HepG2 (cell line): ENCODE measurements around the gene PDCD1LG2. TPM values are rescaled to one million over a fixed set of nuclear protein-coding genes. Genes with fewer than 3 reads are reported as not detected.

Source experiments
- ATAC-seq: fragments of 200-7000 bp; cut with Tn5 transposase; 3 replicates; pipeline ENCODE4 v1.9.1; 2020; ENCODE audit warnings: mild to moderate bottlenecking, moderate library complexity
- BruUV-seq: library from RNA; stranded (reverse); fragments of 400-500 nt; replicated peaks from 2 replicates; lab custom pipeline; 2021; lab: Mats Ljungman, UMichigan
- CTCF ChIA-PET: fragments of 300-600 bp; formaldehyde crosslinking; extraction: SDS; loops from one replicate; lab custom pipeline; 2021; ENCODE audit warnings: low total read pairs, inconsistent platforms, low intra/inter-chr PET ratio; lab: Yijun Ruan, JAX
- POLR2A ChIA-PET: fragments of 350-600 bp; sonication (Branson Sonifier 250); formaldehyde crosslinking; loops from one replicate; lab custom pipeline; 2020; ENCODE audit warnings: antibody characterized with exemption, inconsistent platforms; lab: Yijun Ruan, JAX
- DNase-seq: peaks from one replicate; pipeline ENCODE4 v3.0.0-alpha.2; 2015; ENCODE audit warnings: low spot score
- FAIRE-seq: peaks from 3 replicates; lab custom pipeline; 2011; peaks lifted over from hg19 to GRCh38; lab: Jason Lieb, UNC
- H2AFZ ChIP-seq: one replicate; pipeline ENCODE4 v1.6.1; 2011; ENCODE audit warnings: low read length, inconsistent platforms
- H3K27ac ChIP-seq: fragments of 300-600 bp; 3 replicates; pipeline ENCODE4 v1.8.0; 2011; ENCODE audit warnings: mixed run types, mild to moderate bottlenecking, mixed read lengths, low read length, inconsistent platforms; ENCODE audit not compliant: insufficient read depth; ENCODE audit errors: extremely low read length
- H3K27me3 ChIP-seq, 2 experiments: fragments of 200-600 bp in 1 of 2; 2 replicates in 1 of 2; 3 replicates in 1 of 2; pipeline versions ENCODE4 v1.6.0 to v1.8.0; 2011; ENCODE audit warnings: low read length in 2 of 2, mild to moderate bottlenecking in 2 of 2, moderate library complexity in 2 of 2, inconsistent platforms in 1 of 2; ENCODE audit not compliant: insufficient read depth in 2 of 2, control insufficient read depth in 1 of 2
- H3K36me3 ChIP-seq, 2 experiments: fragments of 200-600 bp in 1 of 2; replicated peaks in 1 of 2; 2 replicates in 1 of 2; 3 replicates in 1 of 2; pipeline versions ENCODE4 v1.5.1 to v1.8.0; 2011; ENCODE audit warnings: low read length in 2 of 2, inconsistent platforms in 1 of 2; ENCODE audit not compliant: insufficient read depth in 2 of 2, control insufficient read depth in 1 of 2
- H3K4me1 ChIP-seq: 2 replicates; pipeline ENCODE4 v1.5.1; 2012; ENCODE audit warnings: low read length, inconsistent platforms; ENCODE audit not compliant: insufficient read depth
- H3K4me2 ChIP-seq: 2 replicates; pipeline ENCODE4 v1.6.0; 2011; ENCODE audit warnings: low read depth, low read length, inconsistent platforms
- H3K4me3 ChIP-seq, 3 experiments: fragments of 200-600 bp in 1 of 3; sonication (generic), shearing (Covaris generic) in 1 of 3; replicated peaks in 1 of 3; 2 replicates each; pipeline ENCODE4 v1.5.1; 2011 to 2016; ENCODE audit warnings: low read length in 3 of 3, inconsistent platforms in 2 of 3, low read depth in 2 of 3, mild to moderate bottlenecking in 2 of 3, control low read depth in 1 of 3, mixed read lengths in 1 of 3; ENCODE audit not compliant: insufficient read depth in 1 of 3
- H3K79me2 ChIP-seq: one replicate; pipeline ENCODE4 v1.6.1; 2011; ENCODE audit warnings: low read length, inconsistent platforms; ENCODE audit not compliant: insufficient read depth
- H3K9ac ChIP-seq: 2 replicates; pipeline ENCODE4 v1.6.0; 2011; ENCODE audit warnings: mild to moderate bottlenecking, low read depth, low read length, inconsistent platforms; ENCODE audit not compliant: insufficient read depth
- H3K9me3 ChIP-seq: 2 replicates; pipeline ENCODE4 v1.5.1; 2012; ENCODE audit warnings: mild to moderate bottlenecking, low read length
- H4K20me1 ChIP-seq: 2 replicates; pipeline ENCODE4 v1.6.0; 2011; ENCODE audit warnings: inconsistent platforms, mild to moderate bottlenecking, low read length, moderate library complexity; ENCODE audit not compliant: insufficient read depth
- CEBPB ChIP-seq: IDR thresholded peaks from 2 replicates; pipeline ENCODE4 v1.6.1; 2011; ENCODE audit warnings: low read depth, low read length, improper control_type of control experiment, borderline replicate concordance
- CREM ChIP-seq, 2 experiments: sonication (generic) in 1 of 2; formaldehyde crosslinking in 1 of 2; IDR thresholded peaks; 2 replicates each; pipeline versions ENCODE4 v1.4.0 to v1.6.1; 2016 to 2020; ENCODE audit warnings: antibody characterized with exemption in 1 of 2, mild to moderate bottlenecking in 1 of 2, missing genetic modification reagents in 1 of 2
- ELF3 ChIP-seq: IDR thresholded peaks from 2 replicates; pipeline ENCODE4 v1.6.1; 2016; ENCODE audit warnings: missing genetic modification reagents, missing compliant biosample characterization
- FOXK2 ChIP-seq: fragments of 450-650 bp; IDR thresholded peaks from 2 replicates; pipeline ENCODE4 v1.6.1; 2016
- GATAD1 ChIP-seq: IDR thresholded peaks from 2 replicates; pipeline ENCODE4 v1.6.1; 2016; ENCODE audit warnings: missing genetic modification reagents, missing compliant biosample characterization
- HES4 ChIP-seq: sonication (generic); formaldehyde crosslinking; IDR thresholded peaks from 2 replicates; pipeline ENCODE4 v1.9.0; 2021; ENCODE audit warnings: mild to moderate bottlenecking, missing genetic modification reagents, borderline replicate concordance
- HOXA9 ChIP-seq: sonication (generic); formaldehyde crosslinking; IDR thresholded peaks from 2 replicates; pipeline ENCODE4 v1.8.1; 2022; ENCODE audit warnings: missing genetic modification reagents, mild to moderate bottlenecking, moderate library complexity, borderline replicate concordance
- ISX ChIP-seq: sonication (generic); formaldehyde crosslinking; conservative IDR thresholded peaks from 2 replicates; pipeline ENCODE4 v1.5.0; 2020; ENCODE audit warnings: missing genetic modification reagents
- ZKSCAN5 ChIP-seq: sonication (generic); formaldehyde crosslinking; IDR thresholded peaks from 2 replicates; pipeline ENCODE4 v1.5.1; 2020; ENCODE audit warnings: mild to moderate bottlenecking, missing genetic modification reagents
- ZNF124 ChIP-seq: sonication (generic); formaldehyde crosslinking; IDR thresholded peaks from 2 replicates; pipeline ENCODE4 v1.4.0; 2020; ENCODE audit warnings: missing genetic modification reagents
- ZNF337 ChIP-seq: sonication (generic); formaldehyde crosslinking; IDR thresholded peaks from 2 replicates; pipeline ENCODE4 v1.5.1; 2020; ENCODE audit warnings: missing genetic modification reagents, low read depth, mild to moderate bottlenecking, borderline replicate concordance
- ZNF562 ChIP-seq: sonication (generic); formaldehyde crosslinking; IDR thresholded peaks from 2 replicates; pipeline ENCODE4 v1.8.0; 2022; ENCODE audit warnings: missing genetic modification reagents, borderline replicate concordance
- WGBS: methylation state at CpG from one replicate; pipeline ENCODE4 v1.1.6; 2017; ENCODE audit warnings: low lambda C conversion rate; 5-methylcytosine and 5-hydroxymethylcytosine counted together
- in situ Hi-C: cut with HindIII; loops from 2 replicates; pipeline ENCODE4 v1.10.0; 2017; ENCODE audit warnings: low pct_unique_long_range_greater_than_20kb; ENCODE audit not compliant: extremely low pct_ligation_motif_present
- intact Hi-C: fragments of 100-400 bp; cut with micrococcal nuclease; formaldehyde crosslinking; loops from one replicate; pipeline ENCODE4 v1.10.0; 2022; ENCODE audit not compliant: unreplicated experiment
- polyA plus RNA-seq, 8 experiments: library from polyadenylated mRNA; depleted of rRNA in 3 of 8; stranded (reverse) in 7 of 8; unstranded in 1 of 8; fragments of >200 nt; fragmentation: Illumina TruSeq in 4 of 8; extraction: Trizol in 4 of 8; gene quantifications; 2 replicates each; pipeline versions ENCODE4 v1.2.1 to v1.2.3, GENCODE V29; 2011 to 2016; ENCODE audit warnings: low read depth in 4 of 8, missing spikeins in 1 of 8, mixed read lengths in 1 of 8; ENCODE audit not compliant: insufficient read depth in 1 of 8
- total RNA-seq, 5 experiments: library from RNA; depleted of rRNA; stranded (reverse); fragments of >200 nt; fragmentation: Illumina TruSeq; extraction: Trizol; gene quantifications; 2 replicates each; pipeline ENCODE4 v1.2.3, GENCODE V29; 2016; ENCODE audit warnings: low read depth in 1 of 5
- TF ChIP-seq, protein P1 (sequence below): sonication (generic); formaldehyde crosslinking; IDR thresholded peaks from 2 replicates; pipeline ENCODE4 v1.5.0; 2020; ENCODE audit warnings: missing genetic modification reagents
- TF ChIP-seq, protein P2 (sequence below): IDR thresholded peaks from 2 replicates; pipeline ENCODE4 v1.6.1; 2018; ENCODE audit warnings: missing genetic modification reagents
- TF ChIP-seq, protein P3 (sequence below): sonication (generic); formaldehyde crosslinking; conservative IDR thresholded peaks from 2 replicates; pipeline ENCODE4 v1.4.0; 2020; ENCODE audit warnings: missing genetic modification reagents
- TF ChIP-seq, protein P4 (sequence below): sonication (generic); formaldehyde crosslinking; IDR thresholded peaks from 2 replicates; pipeline ENCODE4 v1.8.0; 2022; ENCODE audit warnings: missing genetic modification reagents, mild to moderate bottlenecking, inconsistent platforms, borderline replicate concordance

The PDCD1LG2 gene
- total and polyA plus RNA-seq, 2 of the 13 experiments (the other 11 are each of a cell fraction or from before 2014, with no cell fraction given) = not detected

DNA sequence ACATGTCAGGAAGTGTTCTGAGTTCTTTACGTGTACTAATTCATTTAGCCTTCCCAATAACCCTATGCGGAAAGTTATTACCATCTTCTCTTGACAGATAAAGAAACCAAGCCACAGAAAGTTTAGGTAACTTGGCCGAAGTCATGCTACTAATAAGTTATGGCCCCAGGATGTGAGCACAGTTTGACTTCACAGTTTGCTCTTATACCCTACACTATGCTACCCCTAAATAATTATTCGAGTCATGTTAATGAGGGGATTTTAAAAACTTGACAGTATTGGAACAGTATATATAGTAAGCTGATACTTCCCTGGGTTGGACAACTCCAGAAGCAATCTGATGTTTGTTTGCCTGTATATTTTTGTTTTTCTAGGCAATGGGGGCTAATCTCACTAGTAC lies 29.4 kb upstream of the PDCD1LG2 start (continued):
- TF ChIP-seq GATAD1 (CRISPR knock-in tag) (no peak), HES4 (CRISPR knock-in tag) (no peak), CEBPB (no peak), ZNF562 (CRISPR knock-in tag) (no peak)
- TF ChIP-seq, protein P1, sequence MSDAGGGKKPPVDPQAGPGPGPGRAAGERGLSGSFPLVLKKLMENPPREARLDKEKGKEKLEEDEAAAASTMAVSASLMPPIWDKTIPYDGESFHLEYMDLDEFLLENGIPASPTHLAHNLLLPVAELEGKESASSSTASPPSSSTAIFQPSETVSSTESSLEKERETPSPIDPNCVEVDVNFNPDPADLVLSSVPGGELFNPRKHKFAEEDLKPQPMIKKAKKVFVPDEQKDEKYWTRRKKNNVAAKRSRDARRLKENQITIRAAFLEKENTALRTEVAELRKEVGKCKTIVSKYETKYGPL (CRISPR knock-in tag) = no peak
- TF ChIP-seq, protein P2, sequence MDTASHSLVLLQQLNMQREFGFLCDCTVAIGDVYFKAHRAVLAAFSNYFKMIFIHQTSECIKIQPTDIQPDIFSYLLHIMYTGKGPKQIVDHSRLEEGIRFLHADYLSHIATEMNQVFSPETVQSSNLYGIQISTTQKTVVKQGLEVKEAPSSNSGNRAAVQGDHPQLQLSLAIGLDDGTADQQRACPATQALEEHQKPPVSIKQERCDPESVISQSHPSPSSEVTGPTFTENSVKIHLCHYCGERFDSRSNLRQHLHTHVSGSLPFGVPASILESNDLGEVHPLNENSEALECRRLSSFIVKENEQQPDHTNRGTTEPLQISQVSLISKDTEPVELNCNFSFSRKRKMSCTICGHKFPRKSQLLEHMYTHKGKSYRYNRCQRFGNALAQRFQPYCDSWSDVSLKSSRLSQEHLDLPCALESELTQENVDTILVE (CRISPR knock-in tag) = no peak

DNA sequence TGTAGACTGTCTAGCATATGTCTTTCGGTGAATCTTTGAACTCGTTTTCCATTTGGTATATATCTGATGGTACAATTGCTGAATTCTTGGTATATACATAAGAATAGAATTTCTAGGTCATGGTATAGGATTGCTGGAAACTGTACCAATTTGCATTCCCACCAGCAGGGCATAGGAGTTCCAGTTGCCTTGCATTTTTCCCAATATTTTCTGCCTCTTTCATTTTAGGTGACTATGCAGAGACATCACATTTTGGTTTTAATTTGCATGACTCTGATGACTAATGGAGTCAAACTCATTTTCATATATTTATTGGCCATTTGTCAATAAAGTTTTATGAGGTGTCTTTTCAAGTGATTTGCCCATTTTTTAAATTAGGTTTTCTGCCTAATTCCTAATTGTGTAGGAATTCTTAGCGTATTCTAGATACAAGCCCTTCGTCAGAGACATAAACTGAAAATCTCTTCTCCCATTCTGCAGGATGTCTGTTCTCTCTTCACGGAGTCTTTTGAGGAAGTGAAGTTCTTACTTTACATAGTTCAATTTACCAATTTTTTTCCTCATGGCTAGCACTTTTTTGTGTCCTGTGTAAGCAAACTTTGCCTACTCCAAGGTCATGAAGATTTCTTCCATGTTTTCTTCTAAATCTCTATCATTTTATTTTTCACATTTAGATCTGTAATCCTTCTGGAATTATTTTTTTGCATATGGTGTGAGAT lies 28.9 kb upstream of the PDCD1LG2 start:
- Histone ChIP-seq H2AFZ (no peak overlapping the region), H3K4me1 (peaks cover 6% of the 10 kb centered on the region; the same call in 1 of the 2 replicates), H3K4me3 (no peak overlapping the region), H4K20me1 (no peaks in the 10 kb centered on the region), H3K36me3 (no peaks in the 10 kb centered on the region), H3K4me2 (no peak overlapping the region), H3K79me2 (no peaks in the 10 kb centered on the region), H3K9ac (no peak overlapping the region), H3K27me3 (peaks cover 0 to 3% of the 10 kb centered on the region in 2 experiments; a peak in 1 of 5 replicates), H3K27ac (no peak overlapping the region), H3K9me3 (no peaks in the 10 kb centered on the region)
- FAIRE-seq = no peak
- no peak for DNase-seq
- ChIA-PET POLR2A (no interaction called here), CTCF (no interaction called here)
- in situ Hi-C loops (no loop called here), intact Hi-C loops (no loop called here)
- ATAC-seq = no peak
- BruUV-seq = no TSS peak
- 43% methylated on average over 5 of the region's 5 CpGs for WGBS
- TF ChIP-seq, protein P3, sequence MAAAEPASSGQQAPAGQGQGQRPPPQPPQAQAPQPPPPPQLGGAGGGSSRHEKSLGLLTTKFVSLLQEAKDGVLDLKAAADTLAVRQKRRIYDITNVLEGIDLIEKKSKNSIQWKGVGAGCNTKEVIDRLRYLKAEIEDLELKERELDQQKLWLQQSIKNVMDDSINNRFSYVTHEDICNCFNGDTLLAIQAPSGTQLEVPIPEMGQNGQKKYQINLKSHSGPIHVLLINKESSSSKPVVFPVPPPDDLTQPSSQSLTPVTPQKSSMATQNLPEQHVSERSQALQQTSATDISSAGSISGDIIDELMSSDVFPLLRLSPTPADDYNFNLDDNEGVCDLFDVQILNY = no peak
- TF ChIP-seq ELF3 (CRISPR knock-in tag) (no peak), CREM (IDR thresholded peaks at IDR 0.05) (no peak), CREM (CRISPR knock-in tag; IDR thresholded peaks at IDR 0.05) (no peak), ZNF124 (CRISPR knock-in tag) (no peak), ISX (CRISPR knock-in tag) (no peak), ZKSCAN5 (CRISPR knock-in tag) (no peak), ZNF337 (no peak), HOXA9 (no peak), FOXK2 (no peak)
- TF ChIP-seq, protein P4, sequence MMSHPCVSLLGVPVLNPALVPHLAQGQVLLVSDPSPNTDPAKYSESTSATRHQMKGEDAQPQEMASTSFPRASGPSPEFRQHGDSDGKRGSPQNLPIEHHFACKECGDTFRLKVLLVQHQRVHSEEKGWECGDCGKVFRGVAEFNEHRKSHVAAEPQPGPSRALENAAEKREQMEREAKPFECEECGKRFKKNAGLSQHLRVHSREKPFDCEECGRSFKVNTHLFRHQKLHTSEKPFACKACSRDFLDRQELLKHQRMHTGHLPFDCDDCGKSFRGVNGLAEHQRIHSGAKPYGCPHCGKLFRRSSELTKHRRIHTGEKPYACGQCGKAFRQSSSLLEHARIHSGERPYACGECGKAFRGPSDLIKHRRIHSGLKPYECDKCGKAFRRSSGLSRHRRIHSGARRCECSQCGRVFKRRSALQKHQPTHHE (CRISPR knock-in tag) = no peak
